Measurements from ENCODE around the gene WFDC12. TPM values are rescaled to one million over a fixed set of nuclear protein-coding genes. Genes with fewer than 3 reads are reported as not detected.

WFDC12 gene
- total and polyA plus RNA-seq, 8 donors = not detected

- 4 to 5% methylated on average over 7 of the region's 7 CpGs for WGBS, 2 donors
- no peak overlapping the region for H3K27ac ChIP-seq
- peak in 2 of 6 donors; percentile 21 to 60 for DNase-seq
- peaks cover 0 to 14% (median 6%) of the 10 kb centered on the region in 4 donors for H3K27me3 ChIP-seq
- no peaks in the 10 kb centered on the region for H3K9me3 ChIP-seq
- peaks cover 0 to 4% (median 0%) of the 10 kb centered on the region in 3 donors for H3K4me1 ChIP-seq
- no peaks in the 10 kb centered on the region for H3K36me3 ChIP-seq
- peak; percentile 33 to 81 (median 67) for TF ChIP-seq CTCF (IDR thresholded peaks at IDR 0.05)
- ATAC-seq = peak; percentile 47 to 75 (median 66)
- intact Hi-C loops (cut with DNase I) = loop anchor here in 1 of 3 donors (10.0 kb wide), 1 partner anchor 91 kb away; no protein-coding TSS in a partner anchor
- no peak for FAIRE-seq
- H3K4me3 ChIP-seq = no peak overlapping the region
Observed at GRCh38 chr20:45095805-45096238, 28.4 kb downstream of the WFDC12 start.

GRCh38 chr20:45094864-45095574 lies 29.2 kb downstream of the WFDC12 start:
- DNase-seq = no peak
- no peak for TF ChIP-seq CTCF (IDR thresholded peaks at IDR 0.05)
- Histone ChIP-seq H3K36me3 (no peaks in the 10 kb centered on the region), H3K4me1 (peaks cover 0 to 4% (median 0%) of the 10 kb centered on the region in 3 donors), H3K27me3 (peaks cover 0 to 14% (median 6%) of the 10 kb centered on the region in 4 donors), H3K9me3 (no peaks in the 10 kb centered on the region), H3K4me3 (no peak overlapping the region), H3K27ac (no peak overlapping the region)
- intact Hi-C loops (cut with DNase I) = loop anchor here in 1 of 3 donors (10.0 kb wide), 1 partner anchor 90 kb away; no protein-coding TSS in a partner anchor
- no peak for FAIRE-seq
- no peak for ATAC-seq
- WGBS, 2 donors = 78 to 81% methylated on average over 11 of the region's 11 CpGs

DNA sequence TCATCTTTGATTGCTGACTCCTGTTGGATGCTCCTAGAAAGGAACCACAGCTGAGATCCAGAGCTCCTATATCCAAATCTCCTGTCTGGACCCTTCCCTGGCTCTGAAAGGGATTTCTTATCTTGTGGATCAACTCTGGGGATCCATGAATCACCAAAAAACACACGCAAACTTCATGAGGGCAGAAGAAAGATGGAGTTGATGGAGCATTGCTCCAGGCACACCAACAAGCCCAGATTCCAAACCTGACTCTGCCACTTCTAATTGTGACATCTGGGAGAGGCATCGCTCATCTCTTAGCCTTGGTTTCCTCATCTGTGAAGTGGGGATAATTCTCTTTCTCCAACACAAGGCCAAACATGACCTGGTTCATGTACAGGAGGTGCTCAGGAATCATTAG lies 30.1 kb downstream of the WFDC12 start:
- Histone ChIP-seq H3K27ac (no peak overlapping the region), H3K27me3 (peaks cover 0 to 14% (median 6%) of the 10 kb centered on the region in 4 donors), H3K4me3 (no peak overlapping the region), H3K4me1 (peaks cover 0 to 4% (median 0%) of the 10 kb centered on the region in 3 donors), H3K9me3 (no peaks in the 10 kb centered on the region), H3K36me3 (no peaks in the 10 kb centered on the region)
- no peak for FAIRE-seq
- DNase-seq = no peak
- 87 to 96% methylated on average over 2 of the region's 2 CpGs for WGBS, 2 donors
- intact Hi-C loops (cut with DNase I) = loop anchor here in 1 of 3 donors (10.0 kb wide), 1 partner anchor 89 kb away; no protein-coding TSS in a partner anchor
- ATAC-seq = no peak
- TF ChIP-seq CTCF (IDR thresholded peaks at IDR 0.05) = no peak

DNA sequence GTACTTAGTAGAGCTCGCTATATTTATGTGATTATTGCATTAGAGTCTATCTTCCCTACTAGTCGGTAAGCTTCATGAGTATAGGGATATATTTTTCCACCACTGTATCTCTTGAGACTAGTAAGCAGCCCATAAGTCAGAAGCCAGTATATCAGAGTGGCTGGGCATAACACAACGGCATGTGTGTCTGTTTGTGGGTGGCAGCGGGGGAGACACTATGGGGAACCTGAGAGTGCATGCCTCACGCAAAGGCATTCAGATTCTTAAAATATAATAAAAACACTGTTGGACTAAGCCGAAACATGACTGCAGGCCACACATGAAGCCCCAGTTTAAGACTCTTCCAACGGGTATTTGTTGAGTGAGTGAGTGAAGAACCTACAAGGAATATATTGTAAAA lies 31.4 kb downstream of the WFDC12 start:
- H3K4me3 ChIP-seq = no peak overlapping the region
- TF ChIP-seq CTCF (IDR thresholded peaks at IDR 0.05) = no peak
- no peak overlapping the region for H3K27ac ChIP-seq
- H3K9me3 ChIP-seq = no peaks in the 10 kb centered on the region
- ATAC-seq (no peak), DNase-seq (no peak), FAIRE-seq (no peak)
- peaks cover 0 to 13% (median 6%) of the 10 kb centered on the region in 4 donors for H3K27me3 ChIP-seq
- intact Hi-C loops (cut with DNase I) = loop anchor here in 1 of 3 donors (10.0 kb wide), 1 partner anchor 88 kb away; no protein-coding TSS in a partner anchor
- H3K36me3 ChIP-seq = no peaks in the 10 kb centered on the region
- 82 to 85% methylated on average over 7 of the region's 7 CpGs for WGBS, 2 donors
- H3K4me1 ChIP-seq = no peaks in the 10 kb centered on the region

DNA sequence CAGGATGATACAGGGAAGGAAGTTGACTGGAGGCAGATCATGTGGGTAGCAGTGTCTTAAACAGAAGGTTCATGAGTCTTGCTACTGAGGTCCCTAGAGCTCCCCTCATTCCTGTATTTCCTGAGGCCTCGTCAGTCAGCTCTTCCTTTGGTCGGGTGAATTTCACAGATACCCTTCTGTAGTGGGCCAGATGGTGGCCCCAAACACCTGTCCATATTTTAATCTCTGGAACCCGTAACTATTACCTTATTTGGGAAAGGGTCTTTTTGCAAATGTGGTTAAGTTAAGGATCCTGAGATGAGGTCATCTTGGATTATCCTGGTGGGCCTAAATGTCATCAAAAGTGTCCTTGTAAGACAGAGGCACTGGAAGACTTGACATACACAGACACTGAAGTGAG lies 32.9 kb downstream of the WFDC12 start:
- Histone ChIP-seq H3K9me3 (no peaks in the 10 kb centered on the region), H3K4me1 (no peaks in the 10 kb centered on the region), H3K27me3 (peaks cover 0 to 2% (median 0%) of the 10 kb centered on the region in 4 donors), H3K36me3 (no peaks in the 10 kb centered on the region), H3K4me3 (no peak overlapping the region), H3K27ac (no peak overlapping the region)
- ATAC-seq = no peak
- TF ChIP-seq CTCF (IDR thresholded peaks at IDR 0.05) = no peak
- intact Hi-C loops (cut with DNase I) = loop anchor here in 1 of 3 donors (10.0 kb wide), 1 partner anchor 87 kb away; no protein-coding TSS in a partner anchor
- 75% methylated on average over 3 of the region's 3 CpGs for WGBS, 2 donors
- FAIRE-seq = no peak
- DNase-seq = no peak

All from pancreas (tissue), 10 donors.